ENCODE measurements around the gene INPP5A. TPM values are rescaled to one million over a fixed set of nuclear protein-coding genes. Genes with fewer than 3 reads are reported as not detected.

Gene INPP5A
- total and polyA plus RNA-seq, 9 of the 15 experiments (the other 6 are each of a cell fraction or from before 2014, with no cell fraction given) = 0.66 to 11.6 (median 7.7) TPM

DNA sequence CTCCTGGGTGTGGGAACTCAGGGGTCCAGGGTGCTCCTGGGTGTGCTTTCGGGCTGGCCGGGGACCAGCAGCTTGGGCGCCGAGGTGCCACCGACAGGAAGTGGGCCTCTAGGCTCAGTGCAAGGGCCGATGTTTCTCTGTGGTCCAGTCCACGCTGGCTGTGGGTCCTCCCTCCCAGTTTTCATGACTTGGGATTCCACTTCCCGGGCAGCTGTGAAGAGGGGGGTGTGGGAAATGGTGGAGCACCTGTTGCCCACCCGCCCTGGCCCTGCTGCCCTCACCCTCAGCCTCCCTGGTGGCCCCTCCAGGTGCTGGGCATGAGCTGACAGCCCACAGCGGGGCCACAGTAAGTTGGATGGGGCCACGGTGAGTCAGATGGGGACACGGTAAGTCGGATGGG, 189.8 kb downstream of the INPP5A start (continued):
- TF ChIP-seq, protein P1, sequence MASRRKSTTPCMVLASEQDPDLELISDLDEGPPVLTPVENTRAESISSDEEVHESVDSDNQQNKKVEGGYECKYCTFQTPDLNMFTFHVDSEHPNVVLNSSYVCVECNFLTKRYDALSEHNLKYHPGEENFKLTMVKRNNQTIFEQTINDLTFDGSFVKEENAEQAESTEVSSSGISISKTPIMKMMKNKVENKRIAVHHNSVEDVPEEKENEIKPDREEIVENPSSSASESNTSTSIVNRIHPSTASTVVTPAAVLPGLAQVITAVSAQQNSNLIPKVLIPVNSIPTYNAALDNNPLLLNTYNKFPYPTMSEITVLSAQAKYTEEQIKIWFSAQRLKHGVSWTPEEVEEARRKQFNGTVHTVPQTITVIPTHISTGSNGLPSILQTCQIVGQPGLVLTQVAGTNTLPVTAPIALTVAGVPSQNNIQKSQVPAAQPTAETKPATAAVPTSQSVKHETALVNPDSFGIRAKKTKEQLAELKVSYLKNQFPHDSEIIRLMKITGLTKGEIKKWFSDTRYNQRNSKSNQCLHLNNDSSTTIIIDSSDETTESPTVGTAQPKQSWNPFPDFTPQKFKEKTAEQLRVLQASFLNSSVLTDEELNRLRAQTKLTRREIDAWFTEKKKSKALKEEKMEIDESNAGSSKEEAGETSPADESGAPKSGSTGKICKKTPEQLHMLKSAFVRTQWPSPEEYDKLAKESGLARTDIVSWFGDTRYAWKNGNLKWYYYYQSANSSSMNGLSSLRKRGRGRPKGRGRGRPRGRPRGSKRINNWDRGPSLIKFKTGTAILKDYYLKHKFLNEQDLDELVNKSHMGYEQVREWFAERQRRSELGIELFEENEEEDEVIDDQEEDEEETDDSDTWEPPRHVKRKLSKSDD (conservative IDR thresholded peaks at IDR 0.05; ENCODE audit: low read length) = no peak

DNA sequence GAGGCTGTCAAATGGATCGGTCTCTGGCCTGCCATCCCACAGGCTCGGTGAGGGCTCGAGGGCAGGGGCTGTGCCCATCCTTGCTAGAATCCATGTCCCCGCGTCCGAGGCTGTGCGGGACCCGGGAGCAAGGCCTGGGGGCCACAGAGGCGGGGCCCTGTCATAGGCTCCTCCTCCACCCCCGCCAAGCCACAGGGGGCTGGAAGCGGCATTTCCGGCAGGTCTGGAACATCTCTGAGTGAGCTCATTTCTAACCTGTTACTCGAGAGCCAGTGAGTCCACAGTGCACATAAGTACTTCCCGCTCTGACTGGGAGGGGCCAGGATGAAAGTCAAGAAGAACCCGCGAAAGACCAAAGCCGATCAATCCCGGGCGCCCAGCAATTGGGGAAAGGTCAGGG, 190.7 kb downstream of the INPP5A start:
- no peak overlapping the region; a peak in 1 of 4 replicates for H3K9ac ChIP-seq (ENCODE audit: insufficient read depth in 1 of 2, low read depth in 2 of 2, low read length in 2 of 2)
- no peak overlapping the region for H3K27ac ChIP-seq (ENCODE audit: extremely low read depth, low read depth, low read length)
- H3K4me2 ChIP-seq (ENCODE audit: insufficient read depth, low read length) = no peak overlapping the region
- ChIA-PET POLR2A (no interaction called here), CTCF (ENCODE audit: low intra/inter-chr PET ratio) (no interaction called here)
- no peaks in the 10 kb centered on the region for H4K20me1 ChIP-seq (replicated peaks; ENCODE audit: control insufficient read depth, insufficient read depth, low read length)
- ATAC-seq (no peak), DNase-seq (ENCODE audit: extremely low read depth in 1 of 4, low spot score in 3 of 4) (no peak), FAIRE-seq (no peak)
- intact Hi-C loops (cut with micrococcal nuclease) (no loop called here), in situ Hi-C loops (cut with MboI) (loop anchor here (5.0 kb wide), 1 partner anchor 36 kb away; no protein-coding TSS in a partner anchor)
- WGBS (ENCODE audit: insufficient coverage, low coverage, missing lambda C conversion rate) = 86% methylated on average over 12 of the region's 19 CpGs
- no peak overlapping the region for H3K4me3 ChIP-seq
- no peaks in the 10 kb centered on the region for H3K36me3 ChIP-seq (ENCODE audit: control insufficient read depth, insufficient read depth, low read length)
- H3K4me1 ChIP-seq (replicated peaks in 1 of 2; ENCODE audit: control insufficient read depth in 2 of 2, insufficient read depth in 2 of 2, low read length in 2 of 2) = peaks cover 0 to 14% of the 10 kb centered on the region in 2 experiments; a peak in 1 of 5 replicates
- no TSS peak for BruUV-seq (replicated peaks)
- no peak overlapping the region for H2AFZ ChIP-seq (ENCODE audit: low read depth, low read length)
- H3K9me3 ChIP-seq (replicated peaks; ENCODE audit: control insufficient read depth, insufficient read depth, low read depth, low read length) = no peaks in the 10 kb centered on the region
- no peaks in the 10 kb centered on the region for H3K79me2 ChIP-seq (ENCODE audit: control insufficient read depth, insufficient read depth, low read length)
- no peaks in the 10 kb centered on the region for H3K27me3 ChIP-seq (ENCODE audit: control insufficient read depth in 2 of 2, insufficient read depth in 2 of 2, low read length in 2 of 2)
- H3K9me1 ChIP-seq (ENCODE audit: control insufficient read depth, insufficient read depth, low read length) = no peaks in the 10 kb centered on the region
- no peak for TF ChIP-seq FUS (optimal IDR thresholded peaks at IDR 0.05; ENCODE audit: low read depth, low read length)
- no peak for TF ChIP-seq GABPB1 (CRISPR knock-in tag; IDR thresholded peaks at IDR 0.05)
- TF ChIP-seq, protein P2, sequence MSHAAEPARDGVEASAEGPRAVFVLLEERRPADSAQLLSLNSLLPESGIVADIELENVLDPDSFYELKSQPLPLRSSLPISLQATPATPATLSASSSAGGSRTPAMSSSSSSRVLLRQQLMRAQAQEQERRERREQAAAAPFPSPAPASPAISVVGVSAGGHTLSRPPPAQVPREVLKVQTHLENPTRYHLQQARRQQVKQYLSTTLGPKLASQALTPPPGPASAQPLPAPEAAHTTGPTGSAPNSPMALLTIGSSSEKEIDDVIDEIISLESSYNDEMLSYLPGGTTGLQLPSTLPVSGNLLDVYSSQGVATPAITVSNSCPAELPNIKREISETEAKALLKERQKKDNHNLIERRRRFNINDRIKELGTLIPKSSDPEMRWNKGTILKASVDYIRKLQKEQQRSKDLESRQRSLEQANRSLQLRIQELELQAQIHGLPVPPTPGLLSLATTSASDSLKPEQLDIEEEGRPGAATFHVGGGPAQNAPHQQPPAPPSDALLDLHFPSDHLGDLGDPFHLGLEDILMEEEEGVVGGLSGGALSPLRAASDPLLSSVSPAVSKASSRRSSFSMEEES (CRISPR knock-in tag; IDR thresholded peaks at IDR 0.05) = no peak
- TF ChIP-seq HDGF (IDR thresholded peaks at IDR 0.05) = no peak
- TF ChIP-seq, protein P3, sequence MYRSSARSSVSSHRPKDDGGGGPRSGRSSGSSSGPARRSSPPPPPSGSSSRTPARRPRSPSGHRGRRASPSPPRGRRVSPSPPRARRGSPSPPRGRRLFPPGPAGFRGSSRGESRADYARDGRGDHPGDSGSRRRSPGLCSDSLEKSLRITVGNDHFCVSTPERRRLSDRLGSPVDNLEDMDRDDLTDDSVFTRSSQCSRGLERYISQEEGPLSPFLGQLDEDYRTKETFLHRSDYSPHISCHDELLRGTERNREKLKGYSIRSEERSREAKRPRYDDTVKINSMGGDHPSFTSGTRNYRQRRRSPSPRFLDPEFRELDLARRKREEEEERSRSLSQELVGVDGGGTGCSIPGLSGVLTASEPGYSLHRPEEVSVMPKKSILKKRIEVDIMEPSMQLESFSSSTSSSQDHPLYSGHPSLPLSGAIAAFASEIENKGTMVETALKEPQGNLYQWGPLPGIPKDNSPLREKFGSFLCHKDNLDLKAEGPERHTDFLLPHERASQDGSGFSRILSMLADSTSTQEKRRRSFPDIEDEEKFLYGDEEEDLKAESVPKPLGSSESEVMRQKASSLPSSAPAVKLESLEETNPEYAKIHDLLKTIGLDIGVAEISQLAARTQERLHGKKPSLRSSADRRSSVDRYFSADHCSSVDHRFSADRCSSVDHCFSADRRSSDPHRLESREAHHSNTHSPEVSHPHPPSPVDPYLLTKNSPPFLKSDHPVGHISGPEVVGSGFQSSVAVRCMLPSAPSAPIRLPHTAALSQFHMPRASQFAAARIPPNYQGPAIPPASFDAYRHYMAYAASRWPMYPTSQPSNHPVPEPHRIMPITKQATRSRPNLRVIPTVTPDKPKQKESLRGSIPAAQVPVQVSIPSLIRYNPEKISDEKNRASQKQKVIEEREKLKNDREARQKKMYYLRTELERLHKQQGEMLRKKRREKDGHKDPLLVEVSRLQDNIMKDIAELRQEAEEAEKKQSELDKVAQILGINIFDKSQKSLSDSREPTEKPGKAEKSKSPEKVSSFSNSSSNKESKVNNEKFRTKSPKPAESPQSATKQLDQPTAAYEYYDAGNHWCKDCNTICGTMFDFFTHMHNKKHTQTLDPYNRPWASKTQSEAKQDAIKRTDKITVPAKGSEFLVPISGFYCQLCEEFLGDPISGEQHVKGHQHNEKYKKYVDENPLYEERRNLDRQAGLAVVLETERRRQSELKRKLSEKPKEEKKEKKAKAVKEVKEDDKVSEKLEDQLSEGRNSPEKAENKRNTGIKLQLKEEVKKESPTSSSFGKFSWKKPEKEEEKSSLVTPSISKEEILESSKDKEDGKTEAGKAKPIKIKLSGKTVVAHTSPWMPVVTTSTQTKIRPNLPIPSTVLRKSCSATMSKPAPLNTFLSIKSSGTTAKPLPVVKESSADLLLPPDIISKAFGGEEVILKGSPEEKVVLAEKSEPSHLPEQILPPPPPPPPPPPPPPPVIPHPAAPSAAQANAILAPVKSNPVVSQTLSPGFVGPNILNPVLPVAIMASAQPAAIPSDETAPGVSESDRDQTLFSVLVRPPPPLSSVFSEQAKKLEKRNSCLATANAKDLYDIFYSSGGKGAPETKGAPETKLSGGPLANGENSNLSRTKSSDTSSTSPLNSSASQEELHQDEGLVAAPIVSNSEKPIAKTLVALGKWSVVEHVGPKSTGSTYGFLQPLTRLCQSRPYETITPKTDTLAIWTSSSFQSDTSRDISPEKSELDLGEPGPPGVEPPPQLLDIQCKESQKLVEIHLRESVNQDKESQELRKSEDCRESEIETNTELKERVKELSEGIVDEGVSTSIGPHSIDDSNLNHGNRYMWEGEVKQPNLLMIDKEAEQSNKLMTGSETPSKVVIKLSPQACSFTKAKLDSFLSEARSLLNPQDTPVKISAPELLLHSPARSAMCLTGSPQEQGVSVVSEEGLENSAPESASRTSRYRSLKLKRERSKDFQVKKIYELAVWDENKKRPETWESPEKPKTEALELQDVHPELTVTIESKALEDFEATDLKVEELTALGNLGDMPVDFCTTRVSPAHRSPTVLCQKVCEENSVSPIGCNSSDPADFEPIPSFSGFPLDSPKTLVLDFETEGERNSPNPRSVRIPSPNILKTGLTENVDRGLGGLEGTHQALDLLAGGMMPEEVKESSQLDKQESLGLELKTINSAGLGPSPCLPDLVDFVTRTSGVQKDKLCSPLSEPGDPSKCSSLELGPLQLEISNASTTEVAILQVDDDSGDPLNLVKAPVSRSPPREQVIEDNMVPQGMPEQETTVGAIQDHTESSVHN (IDR thresholded peaks at IDR 0.05; ENCODE audit: borderline replicate concordance in 1 of 2, low read depth in 1 of 2) = no peak
- TF ChIP-seq POLR2H (tag; IDR thresholded peaks at IDR 0.05; ENCODE audit: low read depth) = no peak
- no peak for TF ChIP-seq HDAC8 (tag; IDR thresholded peaks at IDR 0.05)

Measured in K562 (cell line).